ENCODE results near the gene LOXL3.

Gene LOXL3

DNA sequence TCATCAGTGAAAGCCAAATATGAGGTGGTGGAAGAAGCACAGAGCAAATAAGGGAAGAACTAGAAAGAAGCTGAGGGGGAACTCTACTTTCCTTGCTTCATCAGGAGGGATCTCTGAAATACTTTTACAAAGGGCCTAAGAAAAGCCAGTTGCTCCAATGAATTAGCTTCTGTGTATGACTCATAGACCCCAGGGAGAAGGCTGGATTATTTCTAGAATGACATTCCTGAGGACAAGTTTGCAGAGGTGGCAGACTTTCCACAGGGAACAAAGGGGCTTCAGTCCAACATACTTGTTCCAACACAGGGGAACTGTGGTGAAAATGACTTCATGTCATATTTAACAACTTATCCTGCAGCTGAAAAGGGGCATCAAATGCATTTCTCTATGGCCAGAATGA lies 29.8 kb upstream of the LOXL3 start:
- H3K36me3 ChIP-seq (ENCODE audit: control insufficient read depth, low read depth, low read length), result no peaks in the 10 kb centered on the region
- H3K9me3 ChIP-seq (ENCODE audit: control insufficient read depth, low read depth, low read length), result no peaks in the 10 kb centered on the region
- no peaks in the 10 kb centered on the region for H3K4me1 ChIP-seq (ENCODE audit: control insufficient read depth, low read depth, low read length)
- no peak overlapping the region for H3K9ac ChIP-seq (ENCODE audit: low read length)
- no peaks in the 10 kb centered on the region for H3K27me3 ChIP-seq (ENCODE audit: control insufficient read depth, insufficient read depth, low read length)
- no peak overlapping the region for H3K27ac ChIP-seq (ENCODE audit: low read length)
- no peak overlapping the region for H3K4me3 ChIP-seq (ENCODE audit: low read length)

GRCh38 chr2:74582184-74582583 lies 28.4 kb upstream of the LOXL3 start:
- Histone ChIP-seq H3K4me1 (ENCODE audit: control insufficient read depth, low read depth, low read length) (no peaks in the 10 kb centered on the region), H3K9me3 (ENCODE audit: control insufficient read depth, low read depth, low read length) (no peaks in the 10 kb centered on the region), H3K27ac (ENCODE audit: low read length) (no peak overlapping the region), H3K4me3 (ENCODE audit: low read length) (no peak overlapping the region), H3K27me3 (ENCODE audit: control insufficient read depth, insufficient read depth, low read length) (no peaks in the 10 kb centered on the region), H3K9ac (ENCODE audit: low read length) (no peak overlapping the region), H3K36me3 (ENCODE audit: control insufficient read depth, low read depth, low read length) (no peaks in the 10 kb centered on the region)

DNA sequence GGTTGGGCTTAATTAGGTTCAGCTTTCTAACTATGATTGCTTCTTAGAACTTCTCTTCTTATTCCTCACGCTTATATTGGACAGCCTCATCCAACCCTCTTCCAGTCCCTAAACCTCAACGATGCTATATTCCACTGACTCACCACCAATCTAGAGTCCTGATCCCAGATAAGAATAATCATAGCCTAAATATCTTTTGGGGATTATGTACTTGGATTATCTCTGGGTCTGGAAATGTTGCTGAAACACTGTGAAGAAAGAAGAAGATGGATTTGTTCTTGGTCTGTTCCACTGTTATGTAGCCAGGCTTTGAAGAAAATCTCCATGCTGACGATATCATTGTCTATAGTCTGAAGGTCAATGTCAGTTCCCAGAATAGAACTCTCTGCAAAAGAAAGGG lies 27.7 kb upstream of the LOXL3 start:
- Histone ChIP-seq H3K36me3 (ENCODE audit: control insufficient read depth, low read depth, low read length) (no peaks in the 10 kb centered on the region), H3K27me3 (ENCODE audit: control insufficient read depth, insufficient read depth, low read length) (peaks cover 5% of the 10 kb centered on the region), H3K4me1 (ENCODE audit: control insufficient read depth, low read depth, low read length) (no peaks in the 10 kb centered on the region), H3K4me3 (ENCODE audit: low read length) (no peak overlapping the region), H3K9me3 (ENCODE audit: control insufficient read depth, low read depth, low read length) (no peaks in the 10 kb centered on the region), H3K9ac (ENCODE audit: low read length) (no peak overlapping the region), H3K27ac (ENCODE audit: low read length) (no peak overlapping the region)

DNA sequence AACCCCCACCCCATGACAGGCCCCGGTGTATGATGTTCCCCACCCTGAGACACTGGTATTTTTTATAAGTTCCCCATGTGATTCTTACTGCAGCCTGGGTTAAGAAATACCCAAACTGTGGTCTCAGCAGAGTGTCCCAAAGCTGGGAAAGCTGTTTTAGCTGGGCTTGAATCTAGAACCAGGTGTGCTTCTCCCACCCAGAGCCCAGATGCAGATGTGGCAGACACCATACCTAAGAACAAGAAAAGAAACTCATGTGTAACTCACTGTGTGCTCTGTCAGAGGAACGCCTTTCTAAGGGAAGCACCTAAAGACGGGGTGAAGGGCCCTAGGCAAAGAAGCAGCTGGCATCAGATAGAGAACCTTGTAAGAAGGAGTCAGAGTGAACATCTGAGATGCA lies 24.7 kb upstream of the LOXL3 start:
- Histone ChIP-seq H3K4me1 (ENCODE audit: control insufficient read depth, low read depth, low read length) (no peaks in the 10 kb centered on the region), H3K9me3 (ENCODE audit: control insufficient read depth, low read depth, low read length) (no peaks in the 10 kb centered on the region), H3K4me3 (ENCODE audit: low read length) (no peak overlapping the region), H3K27me3 (ENCODE audit: control insufficient read depth, insufficient read depth, low read length) (peaks cover 18% of the 10 kb centered on the region), H3K36me3 (ENCODE audit: control insufficient read depth, low read depth, low read length) (no peaks in the 10 kb centered on the region), H3K9ac (ENCODE audit: low read length) (no peak overlapping the region), H3K27ac (ENCODE audit: low read length) (no peak overlapping the region)

DNA sequence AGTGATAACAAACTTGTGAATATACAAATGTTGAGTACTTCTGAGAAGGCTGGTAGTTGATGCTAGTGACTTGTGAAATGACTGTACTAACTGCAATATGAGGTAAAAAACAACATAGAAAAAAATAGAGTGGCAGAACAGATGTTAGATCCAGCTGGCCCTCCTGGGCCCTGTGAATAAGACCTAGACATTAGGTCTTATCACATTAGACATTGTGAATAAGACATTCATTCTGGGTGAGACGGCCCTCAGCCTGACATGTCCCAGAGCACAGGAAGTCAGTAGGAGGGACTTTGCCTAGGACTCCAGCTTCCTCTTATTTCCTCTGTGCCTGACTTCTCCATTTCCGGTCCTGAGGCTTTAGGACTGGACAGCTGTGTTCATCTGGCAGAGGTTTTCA lies 23.7 kb upstream of the LOXL3 start:
- H3K27me3 ChIP-seq (ENCODE audit: control insufficient read depth, insufficient read depth, low read length), result peaks cover 18% of the 10 kb centered on the region
- no peaks in the 10 kb centered on the region for H3K9me3 ChIP-seq (ENCODE audit: control insufficient read depth, low read depth, low read length)
- H3K9ac ChIP-seq (ENCODE audit: low read length), result no peak overlapping the region
- no peaks in the 10 kb centered on the region for H3K36me3 ChIP-seq (ENCODE audit: control insufficient read depth, low read depth, low read length)
- H3K4me3 ChIP-seq (ENCODE audit: low read length), result no peak overlapping the region
- no peak overlapping the region for H3K27ac ChIP-seq (ENCODE audit: low read length)
- H3K4me1 ChIP-seq (ENCODE audit: control insufficient read depth, low read depth, low read length), result no peaks in the 10 kb centered on the region

- Histone ChIP-seq H3K4me1 (ENCODE audit: control insufficient read depth, low read depth, low read length) (no peaks in the 10 kb centered on the region), H3K27ac (ENCODE audit: low read length) (no peak overlapping the region), H3K36me3 (ENCODE audit: control insufficient read depth, low read depth, low read length) (no peaks in the 10 kb centered on the region), H3K9ac (ENCODE audit: low read length) (no peak overlapping the region), H3K4me3 (ENCODE audit: low read length) (no peak overlapping the region), H3K27me3 (ENCODE audit: control insufficient read depth, insufficient read depth, low read length) (peaks cover 18% of the 10 kb centered on the region), H3K9me3 (ENCODE audit: control insufficient read depth, low read depth, low read length) (no peaks in the 10 kb centered on the region)
Measured at GRCh38 chr2:74576863-74577229, 23.1 kb upstream of the LOXL3 start.

DNA sequence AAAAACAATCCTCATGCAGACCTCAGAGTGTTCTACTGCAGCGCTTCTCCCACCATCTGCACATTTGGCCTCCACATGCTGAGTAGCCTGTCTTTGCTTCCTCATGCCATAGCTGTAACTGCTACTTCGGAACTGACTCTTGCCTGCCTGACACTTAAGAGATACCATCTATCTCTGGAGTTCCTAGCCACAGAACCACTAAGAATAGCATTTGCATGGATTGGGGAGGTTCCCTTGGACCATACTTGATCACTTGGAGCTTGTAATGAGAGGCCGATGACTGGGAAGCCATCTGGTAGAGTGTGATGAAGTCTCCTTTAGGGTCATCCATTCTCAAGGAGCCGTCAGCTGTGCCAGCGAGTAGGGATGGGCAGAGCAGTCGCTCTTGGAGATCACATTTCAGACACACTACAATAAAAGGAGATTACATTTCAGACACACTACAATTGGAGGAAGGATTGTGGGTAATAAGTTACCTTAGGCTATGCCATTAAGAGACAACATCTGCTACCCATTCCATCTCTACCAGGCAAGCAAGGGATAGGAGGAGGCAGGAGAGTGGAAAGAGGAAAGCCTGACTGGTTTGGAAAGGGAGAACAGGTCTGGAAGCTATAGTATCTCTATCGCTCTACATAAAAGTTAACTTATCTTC lies 22.6 kb upstream of the LOXL3 start:
- Histone ChIP-seq H3K27me3 (ENCODE audit: control insufficient read depth, insufficient read depth, low read length) (peaks cover 18% of the 10 kb centered on the region), H3K4me3 (ENCODE audit: low read length) (no peak overlapping the region), H3K4me1 (ENCODE audit: control insufficient read depth, low read depth, low read length) (no peaks in the 10 kb centered on the region), H3K9me3 (ENCODE audit: control insufficient read depth, low read depth, low read length) (no peaks in the 10 kb centered on the region), H3K9ac (ENCODE audit: low read length) (no peak overlapping the region), H3K36me3 (ENCODE audit: control insufficient read depth, low read depth, low read length) (no peaks in the 10 kb centered on the region), H3K27ac (ENCODE audit: low read length) (no peak overlapping the region)

DNA sequence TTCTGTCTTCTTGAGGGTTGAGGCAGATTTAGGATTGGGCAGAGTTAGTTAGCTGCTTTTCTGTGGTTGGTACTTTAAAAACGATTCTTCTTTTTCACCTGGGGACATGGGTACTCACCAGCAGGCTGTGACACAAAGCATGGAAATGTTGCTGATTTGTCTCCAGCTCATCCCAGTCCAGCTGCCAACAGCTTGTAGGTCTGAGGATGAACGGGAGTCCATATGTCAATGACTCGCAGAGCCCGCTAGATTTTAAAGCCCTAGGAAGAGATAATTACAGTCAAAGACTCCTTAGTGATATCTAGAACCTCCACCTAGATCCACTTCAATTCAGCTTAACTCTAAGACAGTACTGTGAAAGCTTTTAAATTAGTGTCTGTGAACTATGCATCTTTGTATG lies 21.6 kb upstream of the LOXL3 start:
- Histone ChIP-seq H3K27ac (ENCODE audit: low read length) (no peak overlapping the region), H3K9ac (ENCODE audit: low read length) (no peak overlapping the region), H3K36me3 (ENCODE audit: control insufficient read depth, low read depth, low read length) (no peaks in the 10 kb centered on the region), H3K9me3 (ENCODE audit: control insufficient read depth, low read depth, low read length) (no peaks in the 10 kb centered on the region), H3K4me3 (ENCODE audit: low read length) (no peak overlapping the region), H3K27me3 (ENCODE audit: control insufficient read depth, insufficient read depth, low read length) (peaks cover 23% of the 10 kb centered on the region), H3K4me1 (ENCODE audit: control insufficient read depth, low read depth, low read length) (no peaks in the 10 kb centered on the region)

DNA sequence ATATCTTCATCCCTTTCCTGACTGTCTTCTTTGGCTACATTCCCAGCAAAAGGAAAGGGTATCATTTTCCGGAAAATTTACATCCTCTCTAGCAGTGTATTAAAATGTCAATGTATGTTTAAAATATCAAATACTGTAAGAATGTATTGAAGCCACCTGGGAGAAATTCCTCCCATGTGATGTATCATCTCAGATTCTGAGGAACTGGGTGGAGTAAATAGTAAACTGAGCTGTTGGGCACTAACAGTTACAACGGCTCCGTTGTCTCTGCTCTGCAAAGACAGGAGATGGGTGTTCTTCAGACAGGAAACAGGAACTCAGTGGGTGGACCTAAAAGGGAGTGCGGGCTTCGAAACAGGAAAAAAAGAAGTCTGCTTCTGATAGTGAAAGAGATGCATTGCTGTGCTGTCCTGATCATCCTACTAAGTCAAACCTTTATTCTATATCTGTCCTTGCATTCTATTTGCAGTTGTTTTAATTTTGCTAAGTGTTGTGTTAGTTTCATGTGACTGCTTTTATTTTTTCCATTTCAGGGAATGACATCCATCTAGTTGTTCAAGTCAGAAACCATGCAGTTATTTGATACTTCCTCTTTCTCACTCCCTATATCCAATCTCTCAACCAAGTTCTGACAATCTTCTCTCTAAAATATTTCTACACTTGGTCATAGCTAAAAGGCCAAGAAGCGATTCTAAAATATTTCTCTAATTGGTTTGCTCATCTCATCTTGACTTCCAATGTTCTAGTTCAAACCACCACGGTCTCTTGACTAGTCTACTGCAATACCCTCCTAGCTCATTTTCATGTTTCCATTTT lies 20.2 kb upstream of the LOXL3 start:
- Histone ChIP-seq H3K9ac (ENCODE audit: low read length) (no peak overlapping the region), H3K4me3 (ENCODE audit: low read length) (no peak overlapping the region), H3K9me3 (ENCODE audit: control insufficient read depth, low read depth, low read length) (no peaks in the 10 kb centered on the region), H3K27ac (ENCODE audit: low read length) (no peak overlapping the region), H3K27me3 (ENCODE audit: control insufficient read depth, insufficient read depth, low read length) (peaks cover 27% of the 10 kb centered on the region), H3K36me3 (ENCODE audit: control insufficient read depth, low read depth, low read length) (no peaks in the 10 kb centered on the region), H3K4me1 (ENCODE audit: control insufficient read depth, low read depth, low read length) (no peaks in the 10 kb centered on the region)

DNA sequence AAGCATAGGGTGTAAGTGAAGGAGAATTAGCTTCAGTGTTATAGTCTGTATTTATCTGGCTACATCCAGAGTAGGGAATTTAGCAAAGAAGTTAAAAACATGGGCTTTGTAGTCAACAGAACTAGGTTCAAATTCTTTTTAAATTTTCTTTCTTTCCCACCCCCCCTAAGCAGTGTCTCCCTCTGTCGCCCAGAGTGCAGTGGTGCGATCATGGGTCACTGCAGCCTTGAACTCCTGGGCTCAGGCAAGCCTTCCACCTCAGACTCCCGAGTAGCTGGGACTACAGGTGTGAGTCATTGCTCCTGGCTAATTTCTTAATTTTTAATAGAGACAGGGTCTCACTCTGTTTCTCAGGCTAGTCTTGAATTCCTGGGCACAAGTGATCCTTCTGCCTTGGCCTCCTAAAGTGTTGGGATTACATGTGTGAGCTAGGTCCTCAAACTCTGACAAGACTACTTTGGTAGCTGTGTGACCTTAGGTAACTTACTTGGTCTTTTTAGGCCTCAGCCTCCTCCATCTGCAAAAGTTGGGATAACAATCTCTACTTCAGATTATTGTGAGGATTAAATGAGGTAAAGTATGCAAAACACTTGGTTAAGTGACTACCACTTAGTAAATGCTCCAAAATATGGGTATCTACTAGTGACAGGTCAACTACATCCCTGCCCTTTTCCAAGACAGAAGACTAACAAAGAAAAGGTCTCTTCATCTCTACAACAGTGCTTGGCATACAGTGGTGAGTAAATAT lies 18.6 kb upstream of the LOXL3 start:
- Histone ChIP-seq H3K4me3 (ENCODE audit: low read length) (no peak overlapping the region), H3K9ac (ENCODE audit: low read length) (no peak overlapping the region), H3K27ac (ENCODE audit: low read length) (no peak overlapping the region), H3K36me3 (ENCODE audit: control insufficient read depth, low read depth, low read length) (no peaks in the 10 kb centered on the region), H3K4me1 (ENCODE audit: control insufficient read depth, low read depth, low read length) (no peaks in the 10 kb centered on the region), H3K9me3 (ENCODE audit: control insufficient read depth, low read depth, low read length) (no peaks in the 10 kb centered on the region), H3K27me3 (ENCODE audit: control insufficient read depth, insufficient read depth, low read length) (peaks cover 41% of the 10 kb centered on the region)

DNA sequence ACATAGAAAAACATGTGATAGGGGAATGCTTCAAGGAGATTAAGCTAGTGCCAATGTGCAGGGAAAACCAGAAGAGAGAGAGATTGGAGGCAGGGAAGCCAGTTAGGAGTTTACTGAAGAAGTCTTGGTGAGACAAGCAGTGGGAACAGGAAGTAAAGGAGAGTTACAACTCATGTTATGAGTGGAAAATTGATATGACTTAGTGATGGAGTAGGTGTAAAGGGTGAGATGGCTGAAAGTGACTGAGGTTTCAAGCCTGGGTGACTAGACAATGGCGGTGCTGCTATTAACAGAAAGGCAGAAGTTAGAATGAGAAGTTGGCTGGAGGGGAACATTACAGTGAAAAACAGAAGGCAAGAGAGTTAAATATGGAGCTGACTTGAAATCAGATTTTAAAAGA lies 17.3 kb upstream of the LOXL3 start:
- Histone ChIP-seq H3K27me3 (ENCODE audit: control insufficient read depth, insufficient read depth, low read length) (peaks cover 35% of the 10 kb centered on the region), H3K4me3 (ENCODE audit: low read length) (no peak overlapping the region), H3K27ac (ENCODE audit: low read length) (no peak overlapping the region), H3K36me3 (ENCODE audit: control insufficient read depth, low read depth, low read length) (no peaks in the 10 kb centered on the region), H3K9ac (ENCODE audit: low read length) (no peak overlapping the region), H3K9me3 (ENCODE audit: control insufficient read depth, low read depth, low read length) (no peaks in the 10 kb centered on the region), H3K4me1 (ENCODE audit: control insufficient read depth, low read depth, low read length) (no peaks in the 10 kb centered on the region)

Data from iPS-18a (cell line).